DND-41 (cell line): ENCODE data around the gene TRPC4AP.

Experiments
- ATAC-seq: fragments of 200-7000 bp; cut with Tn5 transposase; 3 replicates; pipeline ENCODE4 v1.9.1; 2021; ENCODE audit warnings: low read depth; ENCODE audit not compliant: insufficient read depth
- DNase-seq: peaks from one replicate; pipeline ENCODE4 v3.0.0-alpha.2; 2020
- H2AFZ ChIP-seq: 2 replicates; pipeline ENCODE4 v1.6.0; 2012; ENCODE audit warnings: low read depth, low read length
- H3K27ac ChIP-seq: 2 replicates; pipeline ENCODE4 v1.5.1; 2012; ENCODE audit warnings: low read length, inconsistent platforms
- H3K27me3 ChIP-seq: fragments of 200-600 bp; sonication (generic); 2 replicates; pipeline ENCODE4 v1.6.0; 2012; ENCODE audit warnings: low read length, mild to moderate bottlenecking, inconsistent platforms; ENCODE audit not compliant: insufficient read depth, poor library complexity
- H3K36me3 ChIP-seq: 2 replicates; pipeline ENCODE4 v1.5.1; 2012; ENCODE audit warnings: low read length, inconsistent platforms; ENCODE audit not compliant: insufficient read depth
- H3K4me1 ChIP-seq: 2 replicates; pipeline ENCODE4 v1.5.1; 2012; ENCODE audit warnings: mild to moderate bottlenecking, low read length; ENCODE audit not compliant: insufficient read depth
- H3K4me2 ChIP-seq: 2 replicates; pipeline ENCODE4 v1.6.0; 2012; ENCODE audit warnings: mild to moderate bottlenecking, moderate library complexity, low read length, inconsistent platforms; ENCODE audit not compliant: insufficient read depth
- H3K4me3 ChIP-seq, 2 experiments: fragments of 200-600 bp in 1 of 2; shearing (Covaris generic) in 1 of 2; 2 replicates each; pipeline ENCODE4 v1.5.1; 2012 to 2016; ENCODE audit warnings: inconsistent platforms in 2 of 2, low read length in 2 of 2, mild to moderate bottlenecking in 2 of 2, low read depth in 1 of 2, moderate library complexity in 1 of 2
- H3K79me2 ChIP-seq: 2 replicates; pipeline ENCODE4 v1.6.0; 2012; ENCODE audit warnings: low read length, inconsistent platforms; ENCODE audit not compliant: insufficient read depth
- H3K9ac ChIP-seq: 2 replicates; pipeline ENCODE4 v1.6.0; 2012; ENCODE audit warnings: low read depth, mild to moderate bottlenecking, inconsistent platforms, low read length, moderate library complexity
- H3K9me3 ChIP-seq: 2 replicates; pipeline ENCODE4 v1.5.1; 2012; ENCODE audit warnings: low read length, moderate library complexity, mild to moderate bottlenecking, inconsistent platforms; ENCODE audit not compliant: insufficient read depth, severe bottlenecking
- H4K20me1 ChIP-seq: 2 replicates; pipeline ENCODE4 v1.6.0; 2012; ENCODE audit warnings: low read length; ENCODE audit not compliant: insufficient read depth
- CTCF ChIP-seq: IDR thresholded peaks from 2 replicates; pipeline ENCODE4 v1.5.1; 2012; ENCODE audit warnings: borderline replicate concordance, low read length, moderate library complexity, mild to moderate bottlenecking; ENCODE audit not compliant: poor library complexity, severe bottlenecking; ENCODE audit errors: extremely low read depth
- EZH2 ChIP-seq: IDR thresholded peaks from 3 replicates; pipeline ENCODE4 v1.6.1; 2012; ENCODE audit warnings: borderline replicate concordance, low read depth, mild to moderate bottlenecking, moderate library complexity, low read length, inconsistent platforms; ENCODE audit not compliant: severe bottlenecking

Gene TRPC4AP

GRCh38 chr20:35014537-35014936 is 78.1 kb downstream of the TRPC4AP start:
- H3K9ac ChIP-seq: no peak overlapping the region
- H3K79me2 ChIP-seq: 0 out of 2 replicates have a peak, but pooled peaks cover 3% of the 10 kb centered on the region
- H3K4me3 ChIP-seq: no peak overlapping the region
- H3K27me3 ChIP-seq: no peaks in the 10 kb centered on the region
- DNase-seq (no peak), ATAC-seq (no peak)
- peaks cover 21% of the 10 kb centered on the region; the same call in 1 of the 2 replicates for H4K20me1 ChIP-seq
- no peak overlapping the region for H2AFZ ChIP-seq
- peaks cover 99% of the 10 kb centered on the region for H3K36me3 ChIP-seq
- TF ChIP-seq EZH2: no peak
- no peak for TF ChIP-seq CTCF
- H3K9me3 ChIP-seq: no peaks in the 10 kb centered on the region
- no peak overlapping the region for H3K4me2 ChIP-seq
- H3K27ac ChIP-seq: no peak overlapping the region
- no peaks in the 10 kb centered on the region for H3K4me1 ChIP-seq

GRCh38 chr20:35013421-35014411 is 78.9 kb downstream of the TRPC4AP start:
- Histone ChIP-seq H3K4me1 (no peaks in the 10 kb centered on the region), H3K36me3 (peaks cover 99% of the 10 kb centered on the region), H2AFZ (no peak overlapping the region), H3K27ac (no peak overlapping the region; the same call in 1 of the 2 replicates), H3K4me3 (no peak overlapping the region), H3K79me2 (0 out of 2 replicates have a peak, but pooled peaks cover 3% of the 10 kb centered on the region), H4K20me1 (peaks cover 15% of the 10 kb centered on the region; the same call in 1 of the 2 replicates), H3K9ac (no peak overlapping the region), H3K4me2 (no peak overlapping the region), H3K9me3 (no peaks in the 10 kb centered on the region), H3K27me3 (no peaks in the 10 kb centered on the region)
- no peak for DNase-seq
- no peak for ATAC-seq
- TF ChIP-seq EZH2: no peak
- TF ChIP-seq CTCF: no peak

- DNase-seq (no peak), ATAC-seq (no peak)
- Histone ChIP-seq H3K9me3 (no peaks in the 10 kb centered on the region), H3K4me1 (no peaks in the 10 kb centered on the region), H3K4me3 (no peak overlapping the region), H3K27ac (no peak overlapping the region), H3K79me2 (no peaks in the 10 kb centered on the region), H3K36me3 (peaks cover 100% of the 10 kb centered on the region), H3K4me2 (no peak overlapping the region), H3K27me3 (no peaks in the 10 kb centered on the region), H4K20me1 (peaks cover 14% of the 10 kb centered on the region), H3K9ac (no peak overlapping the region), H2AFZ (no peak overlapping the region)
- TF ChIP-seq CTCF: no peak
- no peak for TF ChIP-seq EZH2
These were observed 80.2 kb downstream of the TRPC4AP start for GRCh38 chr20:35012227-35013069.
